ENCODE measurements around the gene COL12A1.

- no peak for TF ChIP-seq CTCF (CRISPR knock-in tag; IDR thresholded peaks at IDR 0.05)
- TF ChIP-seq PHB2 (IDR thresholded peaks at IDR 0.05; ENCODE audit: partially characterized antibody): no peak
- no peak for TF ChIP-seq TRAFD1 (CRISPR knock-in tag; IDR thresholded peaks at IDR 0.05; ENCODE audit: borderline replicate concordance)
- TF ChIP-seq ESRRA (CRISPR knock-in tag; IDR thresholded peaks at IDR 0.05; ENCODE audit: low read depth): no peak
- TF ChIP-seq ZNF451 (CRISPR knock-in tag; IDR thresholded peaks at IDR 0.05): no peak
- no peak for TF ChIP-seq HNRNPL (IDR thresholded peaks at IDR 0.05; ENCODE audit: low read depth, low read length)
- TF ChIP-seq FOXO4 (CRISPR knock-in tag; conservative IDR thresholded peaks at IDR 0.05): no peak
- no peak for TF ChIP-seq STAT6 (CRISPR knock-in tag; IDR thresholded peaks at IDR 0.05; ENCODE audit: borderline replicate concordance)
- TF ChIP-seq E2F1 (CRISPR knock-in tag; IDR thresholded peaks at IDR 0.05): no peak
- no peak for TF ChIP-seq ZFP82 (CRISPR knock-in tag; IDR thresholded peaks at IDR 0.05; ENCODE audit: borderline replicate concordance)
- TF ChIP-seq GABPA (IDR thresholded peaks at IDR 0.05; ENCODE audit: low read depth, low read length): no peak
- TF ChIP-seq GABPA (CRISPR knock-in tag; IDR thresholded peaks at IDR 0.05; ENCODE audit: low read depth): no peak
Measured at GRCh38 chr6:75156186-75156878, 49.5 kb downstream of the COL12A1 start.
